ENCODE results near the gene JPH3. TPM values are rescaled to one million over a fixed set of nuclear protein-coding genes. Genes with fewer than 3 reads are reported as not detected.

The JPH3 gene
- total RNA-seq, 4 donors from 2014 or later: 0.39 TPM; not detected in 3

DNA sequence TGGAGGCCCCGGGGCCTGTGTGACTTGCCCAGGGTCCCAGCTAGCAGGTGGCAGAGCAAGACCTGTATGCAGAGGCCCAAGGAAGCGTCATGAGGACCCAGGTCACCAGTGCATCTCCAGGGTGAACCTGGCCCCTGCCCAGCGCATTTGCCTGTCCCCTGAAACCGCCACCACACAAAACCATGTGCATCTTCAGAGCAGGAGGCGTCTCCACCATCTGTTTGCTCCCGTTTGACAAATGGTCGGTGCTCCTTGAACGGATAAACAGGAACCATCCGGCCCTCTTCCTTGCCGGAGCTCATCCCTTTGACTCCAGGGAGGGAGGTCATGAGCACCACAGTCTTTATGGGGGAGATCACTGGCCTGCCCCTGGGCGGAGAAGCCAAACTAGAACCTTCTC lies 62.5 kb downstream of the JPH3 start:
- Histone ChIP-seq H3K9me3 (no peaks in the 10 kb centered on the region), H3K4me1 (no peaks in the 10 kb centered on the region), H3K36me3 (no peaks in the 10 kb centered on the region), H3K4me3 (no peak overlapping the region), H3K27me3 (peaks cover 0 to 40% of the 10 kb centered on the region in 2 donors), H3K27ac (no peak overlapping the region)
- 67 to 81% methylated on average over 8 to 11 of the region's 11 CpGs for WGBS, 2 donors
- no peak for TF ChIP-seq EP300 (IDR thresholded peaks at IDR 0.05)
- TF ChIP-seq, protein P1, sequence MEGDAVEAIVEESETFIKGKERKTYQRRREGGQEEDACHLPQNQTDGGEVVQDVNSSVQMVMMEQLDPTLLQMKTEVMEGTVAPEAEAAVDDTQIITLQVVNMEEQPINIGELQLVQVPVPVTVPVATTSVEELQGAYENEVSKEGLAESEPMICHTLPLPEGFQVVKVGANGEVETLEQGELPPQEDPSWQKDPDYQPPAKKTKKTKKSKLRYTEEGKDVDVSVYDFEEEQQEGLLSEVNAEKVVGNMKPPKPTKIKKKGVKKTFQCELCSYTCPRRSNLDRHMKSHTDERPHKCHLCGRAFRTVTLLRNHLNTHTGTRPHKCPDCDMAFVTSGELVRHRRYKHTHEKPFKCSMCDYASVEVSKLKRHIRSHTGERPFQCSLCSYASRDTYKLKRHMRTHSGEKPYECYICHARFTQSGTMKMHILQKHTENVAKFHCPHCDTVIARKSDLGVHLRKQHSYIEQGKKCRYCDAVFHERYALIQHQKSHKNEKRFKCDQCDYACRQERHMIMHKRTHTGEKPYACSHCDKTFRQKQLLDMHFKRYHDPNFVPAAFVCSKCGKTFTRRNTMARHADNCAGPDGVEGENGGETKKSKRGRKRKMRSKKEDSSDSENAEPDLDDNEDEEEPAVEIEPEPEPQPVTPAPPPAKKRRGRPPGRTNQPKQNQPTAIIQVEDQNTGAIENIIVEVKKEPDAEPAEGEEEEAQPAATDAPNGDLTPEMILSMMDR (IDR thresholded peaks at IDR 0.05): no peak
- TF ChIP-seq POLR2A (IDR thresholded peaks at IDR 0.05): no peak
- DNase-seq (ENCODE audit: low spot score in 2 of 2): no peak

DNA sequence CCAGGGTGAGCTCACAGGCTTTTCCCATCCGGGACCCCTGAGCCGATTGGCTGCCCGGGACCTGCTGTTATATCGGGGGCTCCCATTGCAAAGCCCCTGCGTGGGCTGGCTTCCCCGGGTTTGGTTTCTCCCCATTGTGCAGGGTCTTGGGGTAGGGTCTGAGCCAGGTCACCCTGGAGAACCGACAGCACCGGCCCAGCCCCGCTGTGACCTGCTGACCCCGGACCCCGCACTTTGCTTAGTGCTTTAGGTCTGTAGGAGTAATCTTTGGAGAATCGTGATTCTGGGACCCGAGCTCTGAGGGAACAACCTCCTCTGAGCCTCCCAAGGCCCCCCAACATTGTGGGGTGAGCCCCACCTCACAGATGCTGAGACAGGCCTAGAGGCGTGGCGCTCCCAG lies 62.9 kb downstream of the JPH3 start:
- Histone ChIP-seq H3K4me1 (no peaks in the 10 kb centered on the region), H3K36me3 (no peaks in the 10 kb centered on the region), H3K9me3 (no peaks in the 10 kb centered on the region), H3K27ac (no peak overlapping the region), H3K4me3 (no peak overlapping the region), H3K27me3 (peaks cover 0 to 38% of the 10 kb centered on the region in 2 donors)
- no peak for DNase-seq (ENCODE audit: low spot score in 2 of 2)
- WGBS, 2 donors: 82 to 89% methylated on average over 11 to 13 of the region's 15 CpGs
- TF ChIP-seq, protein P1 (IDR thresholded peaks at IDR 0.05): no peak
- TF ChIP-seq POLR2A (IDR thresholded peaks at IDR 0.05) (no peak), EP300 (IDR thresholded peaks at IDR 0.05) (no peak)

DNA sequence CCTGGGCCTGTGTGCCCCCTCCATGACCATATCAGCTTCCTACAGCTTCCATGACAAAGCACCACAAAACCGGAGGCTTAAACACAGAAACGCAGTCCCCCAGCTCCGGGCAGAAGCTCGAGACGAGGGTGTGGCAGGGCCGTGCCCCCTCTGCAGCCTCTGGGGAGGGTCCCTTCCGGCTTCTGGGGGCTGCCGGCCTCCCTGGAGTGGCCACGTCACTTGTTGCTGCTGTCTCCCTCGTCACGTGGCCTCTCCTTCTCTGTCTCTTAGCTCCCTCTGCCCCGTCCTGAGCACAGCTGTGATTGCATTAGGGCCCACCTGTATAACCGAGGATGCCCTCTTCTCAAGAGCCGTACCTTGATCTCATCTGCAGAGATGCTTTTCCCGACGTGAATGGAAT lies 64.6 kb downstream of the JPH3 start:
- 54 to 71% methylated on average over 14 to 16 of the region's 16 CpGs for WGBS, 2 donors
- no peaks in the 10 kb centered on the region for H3K9me3 ChIP-seq
- no peak overlapping the region for H3K4me3 ChIP-seq
- no peak for DNase-seq (ENCODE audit: low spot score in 2 of 2)
- H3K27me3 ChIP-seq: peaks cover 0 to 50% of the 10 kb centered on the region in 2 donors
- H3K27ac ChIP-seq: no peak overlapping the region
- TF ChIP-seq, protein P1 (IDR thresholded peaks at IDR 0.05): no peak
- TF ChIP-seq EP300 (IDR thresholded peaks at IDR 0.05): no peak
- TF ChIP-seq POLR2A (IDR thresholded peaks at IDR 0.05): no peak
- H3K36me3 ChIP-seq: no peaks in the 10 kb centered on the region
- no peaks in the 10 kb centered on the region for H3K4me1 ChIP-seq

DNA sequence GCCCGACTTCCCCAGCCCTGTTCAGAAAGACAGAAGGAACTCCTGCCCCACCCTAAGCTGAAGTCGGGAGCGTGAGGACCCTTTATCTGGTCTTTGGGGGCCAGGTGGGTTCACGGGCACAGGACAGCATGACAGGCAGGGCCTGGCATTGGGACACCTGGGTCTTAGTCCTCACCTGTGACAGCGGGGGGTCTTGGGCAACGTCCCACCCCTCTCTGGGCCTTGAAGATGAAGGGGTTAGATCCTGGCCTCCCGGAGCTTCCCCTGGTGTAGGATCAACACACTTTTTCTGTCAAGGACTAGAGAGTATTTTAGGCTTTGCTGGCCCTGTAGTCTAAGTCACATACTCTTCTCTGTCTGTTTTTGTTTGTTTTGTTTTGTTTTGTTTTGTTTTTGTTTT lies 65.1 kb downstream of the JPH3 start:
- no peaks in the 10 kb centered on the region for H3K4me1 ChIP-seq
- TF ChIP-seq, protein P1 (IDR thresholded peaks at IDR 0.05): no peak
- no peak for TF ChIP-seq POLR2A (IDR thresholded peaks at IDR 0.05)
- no peak for TF ChIP-seq EP300 (IDR thresholded peaks at IDR 0.05)
- H3K36me3 ChIP-seq: no peaks in the 10 kb centered on the region
- no peaks in the 10 kb centered on the region for H3K9me3 ChIP-seq
- peaks cover 0 to 52% of the 10 kb centered on the region in 2 donors for H3K27me3 ChIP-seq
- H3K4me3 ChIP-seq: no peak overlapping the region
- WGBS, 2 donors: 73 to 78% methylated on average over 7 of the region's 7 CpGs
- H3K27ac ChIP-seq: no peak overlapping the region
- DNase-seq (ENCODE audit: low spot score in 2 of 2): no peak

DNA sequence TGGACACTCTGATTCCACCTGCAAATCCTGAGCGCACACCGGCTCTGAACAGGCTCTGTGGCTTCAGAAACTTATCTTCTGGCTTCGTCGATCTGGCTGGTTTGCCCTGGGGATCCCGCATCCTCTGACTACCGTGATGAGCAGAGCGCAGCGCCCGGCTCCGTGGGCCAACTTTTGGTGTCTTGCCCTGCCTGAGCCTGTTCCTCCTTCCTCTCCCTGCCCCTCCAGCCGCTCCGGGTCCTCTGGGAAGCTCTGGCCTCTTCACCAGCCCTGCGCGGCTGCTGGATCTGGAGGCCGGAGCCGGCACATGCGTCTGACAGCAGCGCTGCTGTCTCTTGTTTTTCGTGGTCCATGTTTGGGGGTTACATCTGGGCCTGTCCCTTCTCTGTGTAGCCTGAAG lies 65.6 kb downstream of the JPH3 start:
- no peak overlapping the region for H3K27ac ChIP-seq
- TF ChIP-seq EP300 (IDR thresholded peaks at IDR 0.05) (no peak), POLR2A (IDR thresholded peaks at IDR 0.05) (no peak)
- TF ChIP-seq, protein P1 (IDR thresholded peaks at IDR 0.05): no peak
- no peaks in the 10 kb centered on the region for H3K9me3 ChIP-seq
- peaks cover 0 to 48% of the 10 kb centered on the region in 2 donors for H3K27me3 ChIP-seq
- no peak overlapping the region for H3K4me3 ChIP-seq
- no peaks in the 10 kb centered on the region for H3K36me3 ChIP-seq
- no peak for DNase-seq (ENCODE audit: low spot score in 2 of 2)
- WGBS, 2 donors: 84 to 89% methylated on average over 19 of the region's 19 CpGs
- no peaks in the 10 kb centered on the region for H3K4me1 ChIP-seq

Measured in tibial nerve (tissue), 4 donors.